CD8-positive, alpha-beta memory T cell (primary cell): ENCODE data around the gene AP3M1. TPM values are rescaled to one million over a fixed set of nuclear protein-coding genes. Genes with fewer than 3 reads are reported as not detected.

Experiments used
- CTCF ChIA-PET: fragments of 350-600 bp; sonication (Branson Sonifier 250); formaldehyde crosslinking; loops from one replicate; lab custom pipeline; 2021; ENCODE audit warnings: antibody characterized with exemption; lab: Charles Lee
- POLR2A ChIA-PET: fragments of 350-600 bp; sonication (Branson Sonifier 250); formaldehyde crosslinking; loops from one replicate; lab custom pipeline; 2021; ENCODE audit warnings: antibody characterized with exemption; lab: Charles Lee
- DNase-seq, 5 donors: peaks; one replicate each; pipeline versions ENCODE4 v3.0.0 to v3.0.0-alpha.2; 2020 to 2022; ENCODE audit warnings: mixed read lengths in 1 of 5
- H3K27ac ChIP-seq: one replicate; pipeline ENCODE4 v1.7.0; 2013; ENCODE audit warnings: low read depth, mild to moderate bottlenecking, low read length, moderate library complexity
- H3K27me3 ChIP-seq: 2 replicates; pipeline ENCODE4 v1.7.0; 2013; ENCODE audit warnings: low read length, mild to moderate bottlenecking; ENCODE audit not compliant: insufficient read depth, poor library complexity, severe bottlenecking
- H3K36me3 ChIP-seq: 2 replicates; pipeline ENCODE4 v1.7.0; 2013; ENCODE audit warnings: mild to moderate bottlenecking, low read length, moderate library complexity; ENCODE audit not compliant: insufficient read depth
- H3K4me1 ChIP-seq: 2 replicates; pipeline ENCODE4 v1.7.0; 2013; ENCODE audit warnings: mild to moderate bottlenecking, low read length, moderate library complexity; ENCODE audit not compliant: insufficient read depth
- H3K4me3 ChIP-seq: 2 replicates; pipeline ENCODE4 v1.7.0; 2013; ENCODE audit warnings: mild to moderate bottlenecking, low read length
- H3K9me3 ChIP-seq: 2 replicates; pipeline ENCODE4 v1.7.0; 2013; ENCODE audit warnings: mild to moderate bottlenecking, low read length
- H3K27ac Mint-ChIP-seq, 8 donors: one replicate each; pipeline ENCODE4 v1.8.0; 2020 to 2021; ENCODE audit warnings: mixed read lengths in 8 of 8, mild to moderate bottlenecking in 6 of 8, inconsistent platforms in 3 of 8, moderate library complexity in 3 of 8
- H3K27me3 Mint-ChIP-seq, 2 donors: one replicate each; pipeline ENCODE4 v1.8.0; 2020 to 2021; ENCODE audit warnings: mixed read lengths in 2 of 2, mild to moderate bottlenecking in 1 of 2, moderate library complexity in 1 of 2
- H3K36me3 Mint-ChIP-seq, 3 donors: one replicate each; pipeline ENCODE4 v1.8.0; 2020 to 2021; ENCODE audit warnings: mixed read lengths in 3 of 3, inconsistent platforms in 1 of 3, mild to moderate bottlenecking in 1 of 3
- H3K4me1 Mint-ChIP-seq, 3 donors: one replicate each; pipeline ENCODE4 v1.8.0; 2020 to 2021; ENCODE audit warnings: mixed read lengths in 3 of 3, inconsistent platforms in 1 of 3, mild to moderate bottlenecking in 1 of 3
- H3K4me3 Mint-ChIP-seq, 7 donors: one replicate each; pipeline ENCODE4 v1.8.0; 2020 to 2021; ENCODE audit warnings: mixed read lengths in 7 of 7, mild to moderate bottlenecking in 6 of 7, moderate library complexity in 4 of 7, inconsistent platforms in 2 of 7
- H3K9me3 Mint-ChIP-seq, 5 donors: one replicate each; pipeline ENCODE4 v1.8.0; 2020 to 2022; ENCODE audit warnings: mixed read lengths in 5 of 5, mild to moderate bottlenecking in 3 of 5, moderate library complexity in 2 of 5, inconsistent platforms in 1 of 5
- polyA plus RNA-seq: library from polyadenylated mRNA; unstranded; fragments of 300-500 nt; fragmentation: Illumina TruSeq; gene quantifications from one replicate; pipeline ENCODE4 v1.2.3, GENCODE V29; 2021
- total RNA-seq, 2 experiments: library from RNA; stranded (reverse); gene quantifications; one replicate each; pipeline ENCODE4 v1.2.3, GENCODE V29; 2021

The AP3M1 gene
- total and polyA plus RNA-seq, 3 experiments from 2014 or later, result 34.5 to 62.1 (median 59.7) TPM

GRCh38 chr10:74123081-74123480, 27.5 kb downstream of the AP3M1 start:
- Mint-ChIP-seq H3K9me3 (no peaks in the 10 kb centered on the region), H3K36me3 (peaks cover 0 to 87% (median 24%) of the 10 kb centered on the region in 3 donors), H3K4me3 (no peak overlapping the region), H3K27ac (peak overlapping the region in 5 of 8 donors; percentile 34 to 80 (median 47)), H3K4me1 (peaks cover 0 to 3% (median 0%) of the 10 kb centered on the region in 3 donors), H3K27me3 (no peaks in the 10 kb centered on the region)
- ChIA-PET POLR2A (interaction anchor here (0.6 kb wide), 1 partner anchor 115 kb away, joined by 3 read pairs; no protein-coding TSS in a partner anchor), CTCF (interaction anchor here (1.0 to 1.6 kb wide), 4 partner anchors 16 to 120 kb away, joined by 3 read pairs; no protein-coding TSS in a partner anchor)
- H3K27me3 ChIP-seq, result no peaks in the 10 kb centered on the region
- H3K27ac ChIP-seq, result no peak overlapping the region
- peaks cover 43% of the 10 kb centered on the region for H3K36me3 ChIP-seq
- H3K4me3 ChIP-seq, result no peak overlapping the region
- H3K9me3 ChIP-seq, result no peaks in the 10 kb centered on the region
- no peak for DNase-seq
- H3K4me1 ChIP-seq, result no peaks in the 10 kb centered on the region

- Mint-ChIP-seq H3K27me3 (no peaks in the 10 kb centered on the region), H3K36me3 (peaks cover 0 to 93% (median 25%) of the 10 kb centered on the region in 3 donors), H3K9me3 (no peaks in the 10 kb centered on the region), H3K4me3 (no peak overlapping the region), H3K27ac (peak overlapping the region in 7 of 8 donors; percentile 0 to 91 (median 62)), H3K4me1 (peaks cover 0 to 3% (median 0%) of the 10 kb centered on the region in 3 donors)
- ChIA-PET POLR2A (interaction anchor here (0.6 kb wide), 1 partner anchor 711 kb away, joined by 4 read pairs; no protein-coding TSS in a partner anchor), CTCF (interaction anchor here (0.9 to 1.6 kb wide), 4 partner anchors 8 to 108 kb away, joined by 3 read pairs; no protein-coding TSS in a partner anchor)
- Histone ChIP-seq H3K36me3 (peaks cover 42% of the 10 kb centered on the region), H3K27ac (no peak overlapping the region), H3K9me3 (no peaks in the 10 kb centered on the region), H3K4me1 (no peaks in the 10 kb centered on the region), H3K4me3 (no peak overlapping the region), H3K27me3 (no peaks in the 10 kb centered on the region)
- no peak for DNase-seq
Measured at GRCh38 chr10:74122060-74122459, 28.6 kb downstream of the AP3M1 start.

GRCh38 chr10:74121368-74121767, 29.3 kb downstream of the AP3M1 start:
- Mint-ChIP-seq H3K27me3 (no peaks in the 10 kb centered on the region), H3K9me3 (no peaks in the 10 kb centered on the region), H3K27ac (peak overlapping the region in 4 of 8 donors; percentile 27 to 79 (median 68)), H3K36me3 (peaks cover 0 to 93% (median 26%) of the 10 kb centered on the region in 3 donors), H3K4me1 (peaks cover 0 to 3% (median 0%) of the 10 kb centered on the region in 3 donors), H3K4me3 (no peak overlapping the region)
- H3K27ac ChIP-seq, result no peak overlapping the region
- peaks cover 42% of the 10 kb centered on the region for H3K36me3 ChIP-seq
- no peaks in the 10 kb centered on the region for H3K9me3 ChIP-seq
- H3K4me3 ChIP-seq, result no peak overlapping the region
- no peaks in the 10 kb centered on the region for H3K4me1 ChIP-seq
- ChIA-PET CTCF (interaction anchor here (1.0 to 1.6 kb wide), 3 partner anchors 18 to 108 kb away, joined by 3 to 4 read pairs (median 3); no protein-coding TSS in a partner anchor), POLR2A (no interaction called here)
- no peaks in the 10 kb centered on the region for H3K27me3 ChIP-seq
- DNase-seq, result no peak

GRCh38 chr10:74120911-74121310, 29.7 kb downstream of the AP3M1 start:
- DNase-seq, result no peak
- Histone ChIP-seq H3K4me1 (no peaks in the 10 kb centered on the region), H3K36me3 (peaks cover 38% of the 10 kb centered on the region), H3K27me3 (no peaks in the 10 kb centered on the region), H3K27ac (no peak overlapping the region), H3K9me3 (no peaks in the 10 kb centered on the region), H3K4me3 (no peak overlapping the region)
- Mint-ChIP-seq H3K9me3 (no peaks in the 10 kb centered on the region), H3K27me3 (no peaks in the 10 kb centered on the region), H3K27ac (peak overlapping the region in 3 of 8 donors; percentile 10 to 78 (median 59)), H3K4me3 (no peak overlapping the region), H3K4me1 (peaks cover 0 to 5% (median 0%) of the 10 kb centered on the region in 3 donors), H3K36me3 (peaks cover 0 to 93% (median 25%) of the 10 kb centered on the region in 3 donors)
- ChIA-PET POLR2A (no interaction called here), CTCF (interaction anchor here (1.0 to 1.2 kb wide), 3 partner anchors 17 to 235 kb away, joined by 3 to 4 read pairs (median 3); no protein-coding TSS in a partner anchor)

- H3K4me1 Mint-ChIP-seq, result peaks cover 0 to 10% (median 0%) of the 10 kb centered on the region in 3 donors
- CTCF ChIA-PET, result interaction anchor here (0.9 to 1.4 kb wide), 2 partner anchors 94 to 116 kb away, joined by 3 to 4 read pairs; no protein-coding TSS in a partner anchor
- H3K36me3 Mint-ChIP-seq, result peaks cover 0 to 95% (median 31%) of the 10 kb centered on the region in 3 donors
Measured at GRCh38 chr10:74118804-74119203, 31.8 kb downstream of the AP3M1 start.

GRCh38 chr10:74117738-74118137, 32.9 kb downstream of the AP3M1 start:
- ChIA-PET POLR2A (no interaction called here), CTCF (no interaction called here)
- no peaks in the 10 kb centered on the region for H3K9me3 Mint-ChIP-seq

More at GRCh38 chr10:74118804-74119203, 31.8 kb downstream of the AP3M1 start:
- Mint-ChIP-seq H3K27ac (peak overlapping the region; percentile 11 to 95 (median 70)), H3K9me3 (no peaks in the 10 kb centered on the region), H3K27me3 (no peaks in the 10 kb centered on the region), H3K4me3 (no peak overlapping the region)
- no peak overlapping the region for H3K27ac ChIP-seq
- H3K9me3 ChIP-seq, result no peaks in the 10 kb centered on the region
- peaks cover 31% of the 10 kb centered on the region for H3K36me3 ChIP-seq
- DNase-seq, result no peak
- POLR2A ChIA-PET, result no interaction called here
- H3K27me3 ChIP-seq, result no peaks in the 10 kb centered on the region
- H3K4me1 ChIP-seq, result no peaks in the 10 kb centered on the region
- no peak overlapping the region for H3K4me3 ChIP-seq

GRCh38 chr10:74114041-74114448, 36.6 kb downstream of the AP3M1 start:
- Histone ChIP-seq H3K27me3 (no peaks in the 10 kb centered on the region), H3K4me1 (no peaks in the 10 kb centered on the region), H3K27ac (no peak overlapping the region), H3K4me3 (no peak overlapping the region), H3K9me3 (no peaks in the 10 kb centered on the region), H3K36me3 (peaks cover 53% of the 10 kb centered on the region)
- H3K27ac Mint-ChIP-seq, result peak overlapping the region in 6 of 8 donors; percentile 4 to 73 (median 8)
- no peak for DNase-seq
- no peaks in the 10 kb centered on the region for H3K27me3 Mint-ChIP-seq
- ChIA-PET CTCF (no interaction called here), POLR2A (no interaction called here)
- H3K4me1 Mint-ChIP-seq, result peaks cover 0 to 7% (median 3%) of the 10 kb centered on the region in 3 donors
- no peaks in the 10 kb centered on the region for H3K9me3 Mint-ChIP-seq
- peaks cover 0 to 96% (median 36%) of the 10 kb centered on the region in 3 donors for H3K36me3 Mint-ChIP-seq
- no peak overlapping the region for H3K4me3 Mint-ChIP-seq

More at GRCh38 chr10:74117738-74118137, 32.9 kb downstream of the AP3M1 start:
- no peak overlapping the region for H3K4me3 ChIP-seq
- Mint-ChIP-seq H3K4me1 (peaks cover 0 to 10% (median 0%) of the 10 kb centered on the region in 3 donors), H3K27ac (peak overlapping the region in 3 of 8 donors; percentile 51 to 85 (median 72)), H3K4me3 (no peak overlapping the region), H3K27me3 (no peaks in the 10 kb centered on the region), H3K36me3 (peaks cover 0 to 95% (median 33%) of the 10 kb centered on the region in 3 donors)
- peaks cover 33% of the 10 kb centered on the region for H3K36me3 ChIP-seq
- no peak overlapping the region for H3K27ac ChIP-seq
- no peaks in the 10 kb centered on the region for H3K9me3 ChIP-seq
- H3K4me1 ChIP-seq, result no peaks in the 10 kb centered on the region
- DNase-seq, result no peak
- no peaks in the 10 kb centered on the region for H3K27me3 ChIP-seq

- H3K27ac Mint-ChIP-seq, result peak overlapping the region in 5 of 8 donors; percentile 7 to 68 (median 8)
- peaks cover 0 to 96% (median 36%) of the 10 kb centered on the region in 3 donors for H3K36me3 Mint-ChIP-seq
- peaks cover 0 to 7% (median 3%) of the 10 kb centered on the region in 3 donors for H3K4me1 Mint-ChIP-seq
- no peaks in the 10 kb centered on the region for H3K9me3 ChIP-seq
- no peaks in the 10 kb centered on the region for H3K27me3 ChIP-seq
- no peak overlapping the region for H3K27ac ChIP-seq
- ChIA-PET CTCF (interaction anchor here (0.7 to 1.2 kb wide), 3 partner anchors 19 to 234 kb away, joined by 3 read pairs; no protein-coding TSS in a partner anchor), POLR2A (no interaction called here)
- H3K4me1 ChIP-seq, result no peaks in the 10 kb centered on the region
- no peak overlapping the region for H3K4me3 ChIP-seq
- H3K27me3 Mint-ChIP-seq, result no peaks in the 10 kb centered on the region
- H3K4me3 Mint-ChIP-seq, result no peak overlapping the region
- peaks cover 56% of the 10 kb centered on the region for H3K36me3 ChIP-seq
- H3K9me3 Mint-ChIP-seq, result no peaks in the 10 kb centered on the region
- DNase-seq, result no peak
Measured at GRCh38 chr10:74113546-74113945, 37.1 kb downstream of the AP3M1 start.
